Measurements from ENCODE around the gene MAP2K3. TPM values are rescaled to one million over a fixed set of nuclear protein-coding genes. Genes with fewer than 3 reads are reported as not detected.
"Not testable (repeated sequence)": the region's sequence is repeated elsewhere in the genome, so short reads cannot be mapped to it uniquely, and the experiment has no call there.

MAP2K3 gene
- total and polyA plus RNA-seq, 9 donors = 9.1 to 45.5 (median 17.6) TPM

DNA sequence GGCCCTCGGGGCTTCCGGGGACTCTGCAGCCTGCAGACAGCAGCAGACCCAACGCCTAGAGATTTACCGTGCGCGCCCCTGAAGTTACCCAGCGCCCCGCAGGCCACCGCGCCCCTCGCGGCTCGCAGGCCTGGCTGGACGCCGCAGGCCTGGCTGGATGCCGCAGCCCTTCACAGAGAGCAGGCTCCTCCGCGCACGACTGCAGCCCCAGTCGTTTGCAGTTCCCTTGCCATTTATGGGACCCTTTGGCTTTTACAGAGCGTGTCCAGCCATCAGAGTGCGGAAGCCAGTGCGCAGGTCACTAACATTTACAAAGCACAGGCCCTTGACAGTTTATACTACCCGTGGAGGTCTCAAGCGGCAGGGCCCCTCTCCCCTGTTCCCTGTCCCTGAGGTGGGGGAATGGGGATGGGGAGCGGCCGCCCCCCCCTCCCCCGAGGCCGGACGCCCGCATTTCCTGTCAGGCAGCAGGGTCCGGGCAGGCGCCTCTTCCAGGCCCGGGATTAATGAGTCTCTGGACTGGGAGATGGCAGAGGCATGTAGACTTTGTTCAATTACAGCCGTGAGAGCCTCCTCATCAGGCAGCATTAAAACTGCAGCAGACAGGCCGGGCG, 32.5 kb downstream of the MAP2K3 start:
- not testable (repeated sequence) for H3K4me1 ChIP-seq (ENCODE audit: insufficient read depth); H3K27me3 ChIP-seq; H3K36me3 ChIP-seq; H3K4me3 ChIP-seq; H3K27ac ChIP-seq; H3K9me3 ChIP-seq
- 24 to 32% (median 31%) methylated on average over 34 to 36 of the region's 37 CpGs for WGBS, 3 donors
- peak in 3 of 5 donors; percentile 41 to 72 (median 62) for DNase-seq
- intact Hi-C loops (cut with DNase I) = loop anchor here in 2 of 4 donors (10.0 kb wide), 2 partner anchors 138 to 198 kb away; no protein-coding TSS in a partner anchor

DNA sequence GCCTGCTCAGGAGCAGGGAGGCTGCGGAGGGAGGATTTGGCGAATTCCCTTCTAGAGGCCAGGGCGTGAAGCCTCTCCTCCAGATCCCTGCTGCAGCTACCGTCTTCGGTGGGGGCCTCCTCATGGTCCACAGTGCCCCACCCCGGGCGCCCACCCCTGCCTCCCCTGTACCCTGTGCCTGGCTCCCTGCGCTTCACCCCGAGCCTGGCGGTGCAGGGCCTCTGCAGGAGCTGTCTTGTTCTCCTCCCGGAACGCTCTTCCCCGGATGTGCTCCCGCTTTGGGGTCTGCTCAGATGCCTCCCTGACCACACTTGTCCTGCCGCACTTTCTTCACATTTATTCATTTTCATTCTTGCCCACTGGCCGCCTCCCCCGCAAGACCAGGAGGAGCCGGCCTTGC, 33.3 kb downstream of the MAP2K3 start:
- not testable (repeated sequence) for H3K4me1 ChIP-seq (ENCODE audit: insufficient read depth); H3K27me3 ChIP-seq; H3K27ac ChIP-seq; H3K4me3 ChIP-seq; H3K9me3 ChIP-seq; H3K36me3 ChIP-seq
- intact Hi-C loops (cut with DNase I) = loop anchor here in 2 of 4 donors (10.0 kb wide), 2 partner anchors 137 to 197 kb away; no protein-coding TSS in a partner anchor
- peak in 3 of 5 donors; percentile 9 to 40 (median 30) for DNase-seq
- WGBS, 3 donors = 84 to 87% (median 85%) methylated on average over 18 of the region's 18 CpGs

DNA sequence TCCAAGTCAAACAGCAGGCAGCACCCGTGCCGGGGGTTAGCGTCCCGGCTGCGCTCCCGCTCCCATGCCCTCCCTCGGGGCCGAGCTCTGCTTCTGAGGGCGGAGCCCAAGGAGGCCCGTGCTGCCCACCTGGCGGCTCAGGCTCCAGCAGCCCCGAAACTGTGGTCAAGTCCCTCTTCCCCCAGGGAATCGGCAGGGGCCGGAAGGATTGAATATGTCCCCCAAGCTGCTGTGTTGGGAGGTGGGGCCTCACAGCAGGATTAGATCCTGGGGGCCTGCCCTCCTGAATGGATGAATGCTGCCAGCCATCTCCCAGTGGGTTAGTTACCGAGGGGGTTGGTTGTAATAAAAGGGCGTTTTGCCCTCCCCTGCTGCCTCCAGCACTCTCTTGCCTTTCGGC, 33.9 kb downstream of the MAP2K3 start:
- intact Hi-C loops (cut with DNase I) = loop anchor here in 2 of 4 donors (10.0 kb wide), 2 partner anchors 136 to 196 kb away; no protein-coding TSS in a partner anchor
- Histone ChIP-seq H3K4me1 (ENCODE audit: insufficient read depth) (no peaks in the 10 kb centered on the region), H3K36me3 (no peaks in the 10 kb centered on the region), H3K9me3 (no peaks in the 10 kb centered on the region), H3K27ac (no peak overlapping the region), H3K4me3 (no peak overlapping the region), H3K27me3 (no peaks in the 10 kb centered on the region)
- TF ChIP-seq POLR2A (IDR thresholded peaks at IDR 0.05) (no peak), EP300 (IDR thresholded peaks at IDR 0.05) (no peak)
- TF ChIP-seq, protein P1, sequence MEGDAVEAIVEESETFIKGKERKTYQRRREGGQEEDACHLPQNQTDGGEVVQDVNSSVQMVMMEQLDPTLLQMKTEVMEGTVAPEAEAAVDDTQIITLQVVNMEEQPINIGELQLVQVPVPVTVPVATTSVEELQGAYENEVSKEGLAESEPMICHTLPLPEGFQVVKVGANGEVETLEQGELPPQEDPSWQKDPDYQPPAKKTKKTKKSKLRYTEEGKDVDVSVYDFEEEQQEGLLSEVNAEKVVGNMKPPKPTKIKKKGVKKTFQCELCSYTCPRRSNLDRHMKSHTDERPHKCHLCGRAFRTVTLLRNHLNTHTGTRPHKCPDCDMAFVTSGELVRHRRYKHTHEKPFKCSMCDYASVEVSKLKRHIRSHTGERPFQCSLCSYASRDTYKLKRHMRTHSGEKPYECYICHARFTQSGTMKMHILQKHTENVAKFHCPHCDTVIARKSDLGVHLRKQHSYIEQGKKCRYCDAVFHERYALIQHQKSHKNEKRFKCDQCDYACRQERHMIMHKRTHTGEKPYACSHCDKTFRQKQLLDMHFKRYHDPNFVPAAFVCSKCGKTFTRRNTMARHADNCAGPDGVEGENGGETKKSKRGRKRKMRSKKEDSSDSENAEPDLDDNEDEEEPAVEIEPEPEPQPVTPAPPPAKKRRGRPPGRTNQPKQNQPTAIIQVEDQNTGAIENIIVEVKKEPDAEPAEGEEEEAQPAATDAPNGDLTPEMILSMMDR (IDR thresholded peaks at IDR 0.05) = no peak
- WGBS, 3 donors = 70 to 80% (median 79%) methylated on average over 15 to 17 of the region's 17 CpGs
- peak in 3 of 5 donors; percentile 9 to 37 (median 31) for DNase-seq

GRCh38 chr17:21318856-21319255, 34.3 kb downstream of the MAP2K3 start:
- 87 to 93% (median 89%) methylated on average over 7 of the region's 7 CpGs for WGBS, 3 donors
- not testable (repeated sequence) for H3K27me3 ChIP-seq; DNase-seq; H3K27ac ChIP-seq; H3K4me3 ChIP-seq; H3K36me3 ChIP-seq; H3K4me1 ChIP-seq (ENCODE audit: insufficient read depth); H3K9me3 ChIP-seq
- intact Hi-C loops (cut with DNase I) = loop anchor here in 2 of 4 donors (10.0 kb wide), 2 partner anchors 136 to 196 kb away; no protein-coding TSS in a partner anchor

- not testable (repeated sequence) for H3K36me3 ChIP-seq; DNase-seq; H3K27me3 ChIP-seq; H3K27ac ChIP-seq; H3K4me3 ChIP-seq; H3K9me3 ChIP-seq; H3K4me1 ChIP-seq (ENCODE audit: insufficient read depth)
- intact Hi-C loops (cut with DNase I) = loop anchor here in 2 of 4 donors (10.0 kb wide), 2 partner anchors 136 to 196 kb away; no protein-coding TSS in a partner anchor
- WGBS, 3 donors = 80 to 86% (median 85%) methylated on average over 4 of the region's 4 CpGs
Observed at GRCh38 chr17:21319256-21319655, 34.7 kb downstream of the MAP2K3 start.

GRCh38 chr17:21319686-21320375, 35.3 kb downstream of the MAP2K3 start:
- H3K27ac ChIP-seq; H3K27me3 ChIP-seq; H3K9me3 ChIP-seq; H3K4me1 ChIP-seq (ENCODE audit: insufficient read depth); H3K36me3 ChIP-seq; H3K4me3 ChIP-seq: not testable (repeated sequence)
- peak in 2 of 5 donors; percentile 6 to 27 for DNase-seq
- intact Hi-C loops (cut with DNase I) = loop anchor here in 2 of 4 donors (10.0 kb wide), 2 partner anchors 135 to 195 kb away; no protein-coding TSS in a partner anchor
- WGBS, 3 donors = 69 to 75% (median 71%) methylated on average over 11 of the region's 11 CpGs

GRCh38 chr17:21320430-21320829, 35.9 kb downstream of the MAP2K3 start:
- H3K9me3 ChIP-seq; intact Hi-C loops (cut with DNase I); H3K4me1 ChIP-seq (ENCODE audit: insufficient read depth); DNase-seq; H3K27me3 ChIP-seq; H3K4me3 ChIP-seq; H3K36me3 ChIP-seq; H3K27ac ChIP-seq: not testable (repeated sequence)
- WGBS, 3 donors = 82 to 92% (median 84%) methylated on average over 4 of the region's 4 CpGs

DNA sequence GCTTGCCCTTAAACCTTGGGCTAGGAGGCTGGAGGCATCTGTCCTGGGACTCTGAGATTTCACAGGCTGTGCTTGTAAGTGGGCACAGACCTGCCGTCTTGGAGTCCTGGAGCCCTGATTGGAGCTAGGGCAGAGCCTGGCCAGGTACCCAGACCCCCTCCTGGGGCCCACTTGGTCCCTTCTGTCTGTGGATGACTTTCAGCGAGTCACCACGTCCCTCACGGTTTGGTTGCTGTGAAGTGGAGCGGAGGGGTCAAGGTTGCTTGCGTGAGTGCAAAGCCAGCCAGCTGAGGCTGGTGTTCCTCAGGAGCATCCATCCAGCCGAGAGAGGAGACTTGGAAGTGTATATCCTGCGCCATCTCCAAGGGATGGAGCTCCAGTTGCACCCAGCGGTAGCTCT, 36.5 kb downstream of the MAP2K3 start:
- intact Hi-C loops (cut with DNase I); H3K27ac ChIP-seq; H3K9me3 ChIP-seq; H3K36me3 ChIP-seq; H3K4me3 ChIP-seq; H3K4me1 ChIP-seq (ENCODE audit: insufficient read depth); H3K27me3 ChIP-seq: not testable (repeated sequence)
- DNase-seq = peak in 1 of 5 donors; percentile 7
- WGBS, 3 donors = 55 to 71% (median 66%) methylated on average over 9 of the region's 9 CpGs

DNA sequence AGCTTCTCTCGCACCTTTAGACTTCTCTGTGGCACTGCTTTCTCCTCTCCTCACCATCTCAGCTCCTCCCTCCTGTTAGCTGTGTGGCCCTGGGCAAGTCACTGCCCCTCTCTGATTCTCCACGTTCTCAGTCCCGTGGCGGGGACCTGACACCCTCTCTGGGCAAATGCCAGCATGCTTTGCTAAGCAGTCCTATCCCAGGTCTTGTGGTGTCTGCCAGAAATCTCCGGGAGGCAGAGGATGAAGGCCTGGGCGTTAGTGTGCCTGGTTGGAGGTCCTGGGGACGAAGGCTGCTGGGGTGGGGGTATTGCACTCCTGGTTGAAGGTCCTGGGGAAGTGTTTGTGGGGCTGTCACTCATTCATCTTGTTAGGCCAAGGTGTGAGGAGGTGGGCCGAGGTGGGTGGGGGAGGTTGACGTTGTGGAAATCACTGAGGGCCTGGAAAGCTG, 37.3 kb downstream of the MAP2K3 start:
- DNase-seq = peak in 1 of 5 donors; percentile 8
- H3K4me1 ChIP-seq (ENCODE audit: insufficient read depth); H3K27ac ChIP-seq; intact Hi-C loops (cut with DNase I); H3K9me3 ChIP-seq; H3K36me3 ChIP-seq; H3K27me3 ChIP-seq; H3K4me3 ChIP-seq: not testable (repeated sequence)
- 75 to 86% (median 85%) methylated on average over 8 to 9 of the region's 9 CpGs for WGBS, 3 donors

- peak in 2 of 5 donors; percentile 10 to 40 for DNase-seq
- intact Hi-C loops (cut with DNase I); H3K27me3 ChIP-seq; H3K27ac ChIP-seq; H3K36me3 ChIP-seq; H3K4me1 ChIP-seq (ENCODE audit: insufficient read depth); H3K9me3 ChIP-seq: not testable (repeated sequence)
- 34 to 44% (median 38%) methylated on average over 33 to 35 of the region's 37 CpGs for WGBS, 3 donors
- peak overlapping the region; percentile 51 for H3K4me3 ChIP-seq
Observed at GRCh38 chr17:21323257-21324111, 39.0 kb downstream of the MAP2K3 start.

All from ovary (tissue), 9 donors.